NCI-H446 (cell line): ENCODE results near the gene GIT1.

Experiments
- DNase-seq, 2 experiments: peaks; one replicate each; lab custom pipeline; 2025; lab: John Stamatoyannopoulos, UW

Gene GIT1

GRCh38 chr17:29616300-29617048, 27.0 kb upstream of the GIT1 start:
- no peak for DNase-seq

GRCh38 chr17:29615492-29616299, 26.2 kb upstream of the GIT1 start:
- no peak for DNase-seq

GRCh38 chr17:29615048-29615385, 25.6 kb upstream of the GIT1 start:
- DNase-seq: no peak

- no peak for DNase-seq
Measured at GRCh38 chr17:29614349-29615047, 25.1 kb upstream of the GIT1 start.

GRCh38 chr17:29613856-29614255, 24.4 kb upstream of the GIT1 start:
- no peak for DNase-seq

GRCh38 chr17:29613352-29613837, 23.9 kb upstream of the GIT1 start:
- no peak for DNase-seq

GRCh38 chr17:29612404-29613280, 23.2 kb upstream of the GIT1 start:
- no peak for DNase-seq

GRCh38 chr17:29612094-29612403, 22.6 kb upstream of the GIT1 start:
- DNase-seq: no peak

GRCh38 chr17:29611351-29612093, 22.1 kb upstream of the GIT1 start:
- DNase-seq: no peak

GRCh38 chr17:29610395-29610794, 20.9 kb upstream of the GIT1 start:
- DNase-seq: no peak

GRCh38 chr17:29608986-29609385, 19.5 kb upstream of the GIT1 start:
- DNase-seq: no peak

GRCh38 chr17:29607557-29608195, 18.2 kb upstream of the GIT1 start:
- no peak for DNase-seq

GRCh38 chr17:29603109-29603674, 13.7 kb upstream of the GIT1 start:
- DNase-seq: peak in 1 of 2 experiments; percentile 21

- no peak for DNase-seq
Measured at GRCh38 chr17:29597361-29598172, 8.1 kb upstream of the GIT1 start.

- DNase-seq: no peak
Measured at GRCh38 chr17:29596811-29597210, 7.4 kb upstream of the GIT1 start.

- no peak for DNase-seq
Measured at GRCh38 chr17:29595943-29596774, 6.7 kb upstream of the GIT1 start.

GRCh38 chr17:29595107-29595942, 5.9 kb upstream of the GIT1 start:
- no peak for DNase-seq
